GM13976 (cell line): ENCODE results near the gene FGFBP1.

Experiments
- DNase-seq: peaks from one replicate; pipeline ENCODE4 v3.0.0; 2012; ENCODE audit warnings: low spot score
- in situ Hi-C: fragments of 300-500 bp; cut with MboI; formaldehyde crosslinking; loops from one replicate; pipeline ENCODE4 v1.12.0; 2022; ENCODE audit warnings: low sequenced_read_pairs, mixed read lengths, inconsistent platforms; ENCODE audit not compliant: unreplicated experiment
- TF ChIP-seq, protein P1 (sequence below): IDR thresholded peaks from 2 replicates; pipeline ENCODE4 v1.5.1; 2012; ENCODE audit warnings: borderline replicate concordance, mild to moderate bottlenecking; ENCODE audit not compliant: insufficient read depth; ENCODE audit errors: extremely low read depth, missing control alignments, control extremely low read depth

FGFBP1 gene

DNA sequence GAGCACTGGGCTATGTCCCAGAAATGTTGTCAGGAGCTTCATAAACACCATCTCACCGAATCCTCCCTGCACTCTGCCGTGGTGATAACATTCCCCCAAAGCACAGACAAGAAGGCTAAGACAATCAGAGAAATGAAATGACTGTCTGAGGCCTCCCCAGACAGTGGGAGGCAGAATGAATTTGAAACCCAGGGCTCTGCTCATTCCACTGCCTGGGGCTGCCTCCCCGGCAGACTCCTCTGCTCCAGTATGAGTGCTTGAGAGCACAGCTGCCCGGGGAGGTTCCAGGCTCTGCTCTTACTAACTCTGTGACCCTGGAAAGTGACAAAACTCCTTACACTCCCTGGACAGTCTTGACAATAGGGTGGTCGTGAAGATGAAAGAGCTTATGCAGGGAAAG lies 9.7 kb downstream of the FGFBP1 start:
- in situ Hi-C loops = no loop called here
- TF ChIP-seq, protein P1, sequence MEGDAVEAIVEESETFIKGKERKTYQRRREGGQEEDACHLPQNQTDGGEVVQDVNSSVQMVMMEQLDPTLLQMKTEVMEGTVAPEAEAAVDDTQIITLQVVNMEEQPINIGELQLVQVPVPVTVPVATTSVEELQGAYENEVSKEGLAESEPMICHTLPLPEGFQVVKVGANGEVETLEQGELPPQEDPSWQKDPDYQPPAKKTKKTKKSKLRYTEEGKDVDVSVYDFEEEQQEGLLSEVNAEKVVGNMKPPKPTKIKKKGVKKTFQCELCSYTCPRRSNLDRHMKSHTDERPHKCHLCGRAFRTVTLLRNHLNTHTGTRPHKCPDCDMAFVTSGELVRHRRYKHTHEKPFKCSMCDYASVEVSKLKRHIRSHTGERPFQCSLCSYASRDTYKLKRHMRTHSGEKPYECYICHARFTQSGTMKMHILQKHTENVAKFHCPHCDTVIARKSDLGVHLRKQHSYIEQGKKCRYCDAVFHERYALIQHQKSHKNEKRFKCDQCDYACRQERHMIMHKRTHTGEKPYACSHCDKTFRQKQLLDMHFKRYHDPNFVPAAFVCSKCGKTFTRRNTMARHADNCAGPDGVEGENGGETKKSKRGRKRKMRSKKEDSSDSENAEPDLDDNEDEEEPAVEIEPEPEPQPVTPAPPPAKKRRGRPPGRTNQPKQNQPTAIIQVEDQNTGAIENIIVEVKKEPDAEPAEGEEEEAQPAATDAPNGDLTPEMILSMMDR = no peak
- no peak for DNase-seq

DNA sequence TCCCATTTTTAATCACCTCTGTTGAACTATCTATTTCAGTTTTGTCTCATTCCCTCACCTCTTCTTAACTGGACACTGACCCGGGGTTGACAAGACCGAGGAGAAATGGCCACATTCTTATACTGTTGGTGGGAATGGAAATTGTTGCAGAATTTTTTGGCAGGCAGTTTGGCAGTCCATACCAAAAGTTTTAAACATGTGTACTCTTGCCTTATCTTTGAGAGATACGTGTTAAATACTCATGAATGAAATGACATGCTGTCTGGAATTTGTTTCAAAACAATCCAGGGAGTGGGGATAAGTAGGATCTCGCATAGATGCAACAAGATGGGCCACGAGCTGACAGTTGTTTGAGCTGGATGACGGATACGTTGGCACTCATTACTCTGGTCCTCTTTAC lies 12.1 kb downstream of the FGFBP1 start:
- no peak for DNase-seq
- TF ChIP-seq, protein P1 = no peak
- in situ Hi-C loops = no loop called here

DNA sequence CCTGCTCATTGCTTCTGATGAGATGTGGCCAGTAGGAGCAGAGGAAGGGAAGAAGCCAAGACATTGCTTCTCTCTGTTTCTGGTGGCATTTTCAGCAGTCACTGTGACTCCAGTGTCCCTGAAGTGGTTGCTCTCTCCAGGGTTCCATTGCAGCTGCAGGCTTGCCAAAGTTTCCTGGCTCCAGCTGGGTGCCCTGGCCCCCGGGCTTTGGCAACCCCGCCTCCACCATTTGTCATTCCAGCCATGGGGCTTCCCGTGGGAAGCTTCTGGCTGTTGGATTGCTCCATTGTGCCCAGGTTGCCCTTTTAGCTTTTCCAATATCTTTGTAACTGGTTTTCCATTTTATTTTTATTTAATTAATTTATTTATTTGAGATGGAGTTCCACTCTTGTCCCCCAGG lies 12.7 kb downstream of the FGFBP1 start:
- TF ChIP-seq, protein P1 = no peak
- in situ Hi-C loops = no loop called here
- no peak for DNase-seq

DNA sequence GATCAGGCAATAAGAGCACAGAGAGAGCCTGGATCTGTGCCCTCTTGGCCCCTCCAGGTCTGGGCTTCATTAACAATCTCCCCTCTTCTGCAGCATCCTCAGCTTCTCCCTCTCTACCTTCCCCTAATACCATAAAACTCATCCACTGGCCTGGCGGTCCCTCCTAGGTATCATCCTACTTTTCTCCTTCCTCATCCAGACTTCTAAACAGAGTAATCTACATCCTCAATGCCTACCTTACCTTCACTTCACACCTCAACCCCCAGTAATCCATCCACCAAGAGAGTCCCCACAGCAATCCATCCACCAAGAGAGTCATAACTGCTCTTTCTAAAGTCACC lies 17.0 kb downstream of the FGFBP1 start:
- TF ChIP-seq, protein P1 = no peak

DNA sequence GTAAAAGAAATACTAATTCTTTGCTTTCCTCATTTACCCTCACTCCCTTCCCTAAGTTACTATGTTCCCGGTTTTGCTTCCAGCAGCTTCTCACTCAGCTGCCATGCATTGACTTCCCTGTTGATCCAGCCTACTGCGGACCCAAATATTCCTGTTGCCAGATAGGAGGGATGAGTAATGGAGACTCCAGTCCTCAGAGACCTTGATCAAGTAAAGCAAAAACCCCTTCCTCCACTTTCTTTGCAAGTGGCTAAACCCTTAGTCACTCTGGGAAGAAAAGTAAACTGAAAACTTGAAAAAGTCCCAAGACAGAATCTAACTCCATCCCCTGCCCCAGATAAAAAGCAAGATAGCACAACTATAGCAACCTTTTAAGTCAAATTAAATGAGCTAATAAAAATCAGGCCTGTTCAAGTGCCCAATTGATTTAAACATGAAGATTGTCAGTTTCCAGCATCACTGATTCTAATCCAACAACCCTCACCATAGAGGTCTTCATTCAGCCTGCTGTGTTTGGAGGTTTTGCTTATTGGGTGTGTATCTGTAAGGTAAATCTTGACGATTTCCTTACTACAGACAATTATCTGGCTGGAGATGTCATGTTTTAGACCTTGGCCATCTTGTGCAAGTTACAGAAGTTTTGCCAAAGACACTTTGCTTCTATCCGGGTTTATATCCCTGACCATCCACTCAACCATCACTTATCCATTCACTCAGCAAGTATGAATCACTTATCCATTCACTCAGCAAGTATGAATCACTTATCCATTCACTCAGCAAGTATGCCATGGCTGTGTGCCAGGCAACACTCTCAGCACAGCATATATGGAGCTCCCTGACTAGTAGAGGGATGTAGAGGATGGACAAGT lies 17.6 kb downstream of the FGFBP1 start:
- TF ChIP-seq, protein P1 = no peak
- DNase-seq = no peak
- in situ Hi-C loops = no loop called here

More for the DNA sequence above, 17.0 kb downstream of the FGFBP1 start:
- DNase-seq = no peak
- in situ Hi-C loops = no loop called here

DNA sequence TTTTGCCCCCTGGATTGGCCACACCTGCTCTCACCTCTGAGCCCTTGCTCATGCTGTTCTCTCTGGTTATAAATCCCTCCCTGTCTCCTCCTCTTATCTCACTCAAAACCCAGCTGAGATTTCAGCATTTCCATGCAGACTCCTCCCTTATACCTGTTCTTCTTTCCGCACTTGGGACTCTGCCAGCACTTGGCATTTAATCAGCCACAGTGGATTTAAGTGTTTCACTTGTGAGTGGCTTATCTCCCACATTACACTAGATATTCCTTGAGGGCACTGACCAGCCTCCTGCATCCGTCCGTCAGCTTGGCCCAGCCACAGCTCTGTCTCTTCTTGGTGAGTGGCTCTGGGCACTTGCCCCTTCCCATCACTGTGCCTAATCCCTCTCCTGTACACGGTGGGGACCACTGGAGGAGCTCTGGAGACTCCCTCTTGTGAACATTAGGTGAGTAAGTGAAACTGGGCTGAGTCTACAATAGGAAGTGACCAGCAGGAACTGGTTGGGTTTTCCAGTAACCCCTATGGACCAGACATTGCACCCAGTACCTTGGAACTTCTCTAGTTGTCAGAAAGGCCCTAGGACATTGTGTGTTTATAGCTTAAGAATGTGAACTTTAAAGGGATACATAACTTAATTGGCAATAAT lies 19.9 kb downstream of the FGFBP1 start:
- in situ Hi-C loops = no loop called here
- no peak for DNase-seq
- TF ChIP-seq, protein P1 = no peak
